ENCODE results near the gene UST. TPM values are rescaled to one million over a fixed set of nuclear protein-coding genes. Genes with fewer than 3 reads are reported as not detected.
"Not testable (repeated sequence)": the region's sequence is repeated elsewhere in the genome, so short reads cannot be mapped to it uniquely, and the experiment has no call there.

Gene UST
- total RNA-seq, 1 experiment from 2014 or later = 6.8 TPM

GRCh38 chr6:149006236-149006635 lies 259.4 kb downstream of the UST start:
- DNase-seq (ENCODE audit: low read depth) = not testable (repeated sequence)

- DNase-seq (ENCODE audit: low read depth) = no peak
Observed at GRCh38 chr6:149006671-149007070, 259.8 kb downstream of the UST start.

DNA sequence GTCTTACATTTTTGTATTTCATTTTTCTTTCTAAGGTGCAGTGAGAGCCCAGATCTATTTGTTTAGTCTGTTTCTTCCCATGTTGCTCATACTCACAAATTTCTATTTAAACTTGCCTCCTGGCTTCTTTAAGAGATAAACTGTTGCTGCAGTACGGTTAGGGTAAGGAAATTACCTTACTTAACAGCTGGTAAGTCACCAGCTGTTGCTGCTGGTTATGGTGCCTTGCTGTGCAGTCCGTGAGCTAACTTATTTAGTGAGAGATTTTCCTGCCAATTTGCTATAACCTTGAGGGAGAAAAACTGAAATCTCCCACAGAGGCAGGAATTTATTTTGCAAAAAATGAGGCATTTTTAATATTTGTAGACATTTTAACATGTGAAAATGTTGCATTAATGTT lies 261.0 kb downstream of the UST start:
- DNase-seq (ENCODE audit: low read depth) = no peak

GRCh38 chr6:149008741-149009140 lies 261.9 kb downstream of the UST start:
- no peak for DNase-seq (ENCODE audit: low read depth)

- DNase-seq (ENCODE audit: low read depth) = peak; percentile 99
Observed at GRCh38 chr6:149012040-149012545, 265.3 kb downstream of the UST start.

GRCh38 chr6:149013586-149014344 lies 266.9 kb downstream of the UST start:
- DNase-seq (ENCODE audit: low read depth) = no peak

DNA sequence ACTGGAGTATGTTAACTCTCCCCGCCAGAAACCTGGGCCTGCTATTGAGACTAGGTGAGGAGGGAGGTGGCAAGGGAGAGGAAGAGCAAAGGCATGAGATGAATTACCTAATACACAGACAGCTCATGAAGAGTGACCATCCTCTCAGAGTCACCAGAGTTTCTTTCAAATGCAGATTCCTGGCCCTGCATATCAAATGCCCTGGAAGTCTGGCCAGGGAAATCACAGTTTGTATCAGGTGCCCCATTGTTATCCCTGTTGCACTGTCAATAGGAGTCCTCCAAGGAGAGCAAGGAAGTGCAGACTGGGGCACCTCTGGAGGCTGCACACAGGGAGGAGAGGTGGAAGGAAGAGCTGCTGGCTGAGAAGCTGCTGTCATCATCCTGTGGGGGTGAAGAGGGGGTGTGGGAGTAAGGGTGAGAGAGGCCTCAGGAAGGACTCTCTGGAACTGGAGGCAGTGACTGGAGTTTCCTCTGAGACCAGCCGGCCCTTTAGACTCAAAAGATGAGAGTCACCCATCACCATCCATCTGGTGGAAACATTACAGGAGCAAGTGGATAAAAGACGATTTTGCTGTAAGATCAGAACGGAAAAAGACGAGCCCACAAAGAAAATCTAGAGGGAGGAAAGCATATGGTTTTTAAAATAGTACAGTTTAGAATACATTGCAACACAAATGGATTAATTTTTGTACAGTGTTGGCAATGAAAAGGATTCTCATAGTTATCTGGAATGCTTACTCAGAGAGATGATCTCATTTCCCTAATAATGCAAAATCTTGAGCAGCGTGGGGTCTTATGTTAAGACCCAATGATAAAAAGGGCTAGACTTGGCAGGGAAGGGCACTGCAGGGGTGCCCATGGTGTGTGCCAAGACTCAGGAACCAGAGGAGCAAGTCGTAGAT lies 268.1 kb downstream of the UST start:
- DNase-seq (ENCODE audit: low read depth) = peak; percentile 26

- DNase-seq (ENCODE audit: low read depth) = peak; percentile 91
Observed at GRCh38 chr6:149015535-149016525, 269.0 kb downstream of the UST start.

DNA sequence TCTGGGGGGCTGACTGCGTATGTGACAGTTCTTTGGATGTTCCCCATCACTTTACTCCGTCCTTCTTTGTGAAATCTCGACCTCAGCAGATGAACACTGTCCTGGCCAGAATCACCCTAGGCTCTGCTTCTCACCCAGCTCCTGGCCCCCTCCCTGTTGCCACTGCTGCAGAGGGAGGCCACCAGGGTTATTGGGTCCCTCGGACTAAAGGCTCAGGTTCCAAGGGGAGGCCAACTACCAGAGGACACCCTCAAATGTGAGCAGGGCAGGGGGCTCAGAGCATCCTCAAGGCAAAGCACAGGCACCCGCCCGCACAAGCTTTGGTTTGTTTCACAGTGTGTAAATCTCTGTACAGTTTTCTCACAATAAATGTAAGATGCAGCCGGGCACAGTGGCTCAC lies 269.9 kb downstream of the UST start:
- DNase-seq (ENCODE audit: low read depth) = no peak

GRCh38 chr6:149020319-149020718 lies 273.5 kb downstream of the UST start:
- DNase-seq (ENCODE audit: low read depth) = no peak

DNA sequence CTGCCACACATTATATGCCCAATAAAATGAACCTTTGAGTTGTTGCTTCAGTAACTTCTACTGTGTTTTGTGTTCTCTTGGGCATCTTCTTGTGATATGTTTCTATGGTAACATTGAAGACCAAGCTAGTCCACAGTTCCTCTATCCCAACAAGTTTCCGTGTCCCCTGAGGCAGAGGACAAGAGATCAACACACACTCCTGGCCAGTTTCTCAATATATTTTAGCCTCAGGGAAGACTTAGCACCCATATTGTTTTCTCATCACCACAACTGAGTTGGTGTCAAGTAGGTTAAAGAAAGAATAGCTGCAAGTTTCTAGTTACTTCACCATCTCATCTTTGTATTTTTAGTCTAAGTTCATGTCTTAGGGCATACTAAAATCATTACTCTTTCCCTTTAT lies 277.5 kb downstream of the UST start:
- peak; percentile 20 for DNase-seq (ENCODE audit: low read depth)

DNA sequence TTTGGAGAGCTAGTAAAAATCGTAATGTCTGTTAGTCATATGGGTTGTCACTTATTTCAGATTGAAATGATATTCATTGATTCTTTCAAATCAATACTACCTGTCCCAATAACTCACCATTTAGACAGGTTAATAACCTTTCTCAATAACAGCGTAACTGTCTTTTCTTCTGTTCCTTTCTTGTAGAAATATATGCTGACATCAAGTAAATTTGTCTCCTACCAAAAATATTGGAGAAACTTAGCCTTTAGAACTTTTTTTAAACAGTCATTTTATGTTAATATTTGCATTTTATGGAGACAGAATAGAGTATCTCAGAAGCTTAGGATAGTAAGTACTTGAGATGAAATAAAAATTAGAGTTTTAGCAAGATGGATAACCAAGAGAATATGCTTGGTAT lies 278.2 kb downstream of the UST start:
- no peak for DNase-seq (ENCODE audit: low read depth)

GRCh38 chr6:149026530-149026942 lies 279.7 kb downstream of the UST start:
- peak; percentile 69 for DNase-seq (ENCODE audit: low read depth)

DNA sequence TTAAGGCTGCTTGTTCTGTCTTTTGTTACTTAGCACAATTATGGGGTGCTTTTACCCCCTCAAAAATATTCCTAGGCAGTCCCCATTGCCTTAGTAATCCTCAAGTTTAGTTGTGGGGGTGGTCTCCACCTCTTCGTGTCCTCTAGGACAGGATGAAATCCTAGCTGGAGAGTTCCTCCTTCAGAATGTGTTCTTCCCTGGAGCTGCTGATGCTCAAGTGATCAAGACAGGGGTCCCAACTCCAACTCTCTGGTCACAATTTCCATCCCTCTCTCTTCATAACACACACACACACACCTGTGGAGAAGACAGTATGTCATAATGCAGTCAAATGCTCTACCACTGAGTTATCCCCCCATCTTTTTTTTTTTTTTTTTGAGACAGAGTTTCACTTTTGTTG lies 280.7 kb downstream of the UST start:
- no peak for DNase-seq (ENCODE audit: low read depth)

DNA sequence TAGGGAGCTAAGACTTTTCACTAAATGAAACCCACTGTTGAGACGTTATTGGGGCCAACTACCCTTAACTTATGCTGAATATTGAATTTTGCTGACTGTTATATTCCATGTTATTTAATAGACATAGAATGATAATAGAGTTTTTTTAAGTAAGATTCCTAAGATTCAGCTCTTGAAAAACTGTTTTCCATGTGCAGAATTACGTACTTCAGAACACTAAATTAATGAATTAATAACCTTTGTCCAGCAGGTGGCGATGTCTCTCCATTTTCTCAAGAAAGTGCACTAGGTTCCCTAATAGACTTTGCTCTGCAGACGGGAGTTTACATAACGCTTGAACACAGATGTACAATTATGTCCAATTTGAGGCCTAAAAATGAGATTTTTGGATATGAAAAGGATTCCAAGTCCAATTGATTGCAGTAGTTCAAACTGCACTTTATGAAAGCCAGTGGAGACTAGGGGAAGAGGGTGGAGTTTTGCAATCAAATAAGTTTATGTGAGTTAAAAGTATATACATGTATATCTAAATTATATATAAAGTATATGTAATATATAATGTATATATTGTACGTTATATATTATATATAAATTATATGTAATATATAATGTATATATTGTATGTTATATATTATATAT lies 282.1 kb downstream of the UST start:
- peak; percentile 85 for DNase-seq (ENCODE audit: low read depth)

DNA sequence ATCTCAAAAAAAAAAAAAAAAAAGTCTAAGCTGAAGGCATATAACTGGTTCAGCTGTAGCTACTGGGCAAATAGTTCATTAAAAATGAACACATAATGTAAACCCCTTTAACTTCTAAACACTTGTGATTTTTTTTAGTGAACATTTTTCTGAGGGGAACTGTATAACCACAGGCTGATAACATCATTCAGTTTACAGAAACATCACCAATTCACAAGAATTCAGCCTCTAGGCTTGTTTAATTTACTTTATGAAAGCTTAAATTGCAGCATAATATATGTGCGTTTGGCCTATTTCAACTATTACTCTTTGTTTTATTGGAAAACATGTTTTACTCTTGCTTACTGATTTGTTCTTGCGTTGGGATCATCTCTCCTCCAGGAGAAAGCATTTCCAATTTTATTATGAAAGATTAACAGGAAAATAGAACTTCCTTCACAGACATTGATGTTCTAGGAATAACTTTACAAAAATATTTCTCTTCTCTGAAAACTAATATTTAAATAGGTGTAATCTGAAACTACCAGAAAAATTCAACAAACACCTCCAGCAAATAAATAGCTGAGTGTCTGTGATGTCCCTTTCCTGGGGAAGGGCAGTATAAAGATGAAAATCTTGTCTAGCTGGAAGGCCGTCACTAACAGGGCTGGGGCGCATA lies 284.5 kb downstream of the UST start:
- peak; percentile 54 for DNase-seq (ENCODE audit: low read depth)

- DNase-seq (ENCODE audit: low read depth) = peak; percentile 97
Observed at GRCh38 chr6:149031859-149032598, 285.2 kb downstream of the UST start.

DNA sequence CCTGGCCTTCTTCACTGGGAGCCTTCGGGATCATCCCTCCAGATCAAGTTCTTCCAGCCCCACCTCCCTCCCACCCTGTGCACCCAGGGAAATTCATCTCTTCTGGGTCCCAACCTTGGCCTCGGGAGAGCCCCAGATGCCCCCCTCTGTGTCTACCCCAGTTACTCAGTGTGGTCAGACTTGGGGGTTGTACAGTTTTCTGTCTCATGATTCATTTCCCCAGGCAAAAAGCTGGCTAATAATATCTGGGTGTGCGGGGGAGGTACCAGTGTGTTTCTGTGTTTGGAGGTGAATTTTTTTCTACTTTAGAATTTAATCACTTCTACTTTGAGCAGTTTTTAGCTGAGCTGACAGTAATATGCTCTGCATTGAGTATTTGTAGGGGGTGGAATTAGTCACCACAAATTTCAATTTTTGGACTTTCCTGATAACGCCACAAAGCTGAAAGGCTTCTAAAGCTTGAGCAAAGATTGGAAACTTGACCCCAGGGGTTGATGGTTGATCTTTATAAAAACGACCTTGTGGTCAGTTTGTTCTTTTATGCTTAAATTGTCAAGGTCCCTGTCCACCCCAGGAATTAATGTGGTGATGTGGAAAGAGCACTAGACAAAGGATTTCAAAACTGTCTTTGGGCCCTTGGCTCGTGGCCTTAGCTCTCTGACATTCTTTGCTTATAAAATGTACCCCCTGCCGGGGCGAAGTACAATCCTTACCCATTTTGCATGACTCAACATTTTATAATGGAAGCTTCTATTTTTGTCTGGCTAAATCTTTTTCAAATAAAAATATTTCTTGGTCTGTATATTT lies 286.0 kb downstream of the UST start:
- peak; percentile 97 for DNase-seq (ENCODE audit: low read depth)

DNA sequence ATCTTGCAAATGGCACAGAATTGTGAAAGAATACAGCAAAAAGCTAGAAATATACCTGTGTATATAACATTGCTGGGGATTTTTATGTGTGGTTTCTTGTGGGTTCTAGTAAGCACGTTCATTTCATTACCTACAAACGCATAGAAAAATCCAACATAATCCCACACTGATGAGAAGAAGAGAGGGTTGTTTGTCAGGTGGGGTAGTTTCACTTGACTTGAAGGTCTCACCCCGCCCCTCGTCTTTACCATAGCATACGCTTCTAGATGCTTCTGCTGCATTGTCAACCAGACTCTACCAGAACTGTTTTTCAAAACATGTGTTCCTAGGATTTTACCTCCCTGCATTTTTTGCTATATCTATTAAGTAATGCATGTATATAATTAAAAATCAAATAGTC lies 286.6 kb downstream of the UST start:
- DNase-seq (ENCODE audit: low read depth) = no peak

All from RPMI7951 (cell line).